GM19240 (cell line): ENCODE data around the gene MRPS27.

Source experiments
- DNase-seq: peaks from one replicate; pipeline ENCODE4 v3.0.0; 2011; ENCODE audit warnings: low spot score; ENCODE audit not compliant: insufficient read length

Gene MRPS27

GRCh38 chr5:72205431-72206009 lies 114.5 kb downstream of the MRPS27 start:
- no peak for DNase-seq

GRCh38 chr5:72204946-72205345 lies 115.1 kb downstream of the MRPS27 start:
- no peak for DNase-seq

GRCh38 chr5:72203251-72203845 lies 116.7 kb downstream of the MRPS27 start:
- DNase-seq = no peak

GRCh38 chr5:72202331-72202825 lies 117.7 kb downstream of the MRPS27 start:
- no peak for DNase-seq

GRCh38 chr5:72199681-72200080 lies 120.4 kb downstream of the MRPS27 start:
- DNase-seq = no peak

- DNase-seq = no peak
Observed at GRCh38 chr5:72197393-72197792, 122.6 kb downstream of the MRPS27 start.

GRCh38 chr5:72195581-72195980 lies 124.5 kb downstream of the MRPS27 start:
- DNase-seq = no peak

- DNase-seq = peak; percentile 51
Observed at GRCh38 chr5:72194846-72195245, 125.2 kb downstream of the MRPS27 start.

- no peak for DNase-seq
Observed at GRCh38 chr5:72191404-72191803, 128.6 kb downstream of the MRPS27 start.

GRCh38 chr5:72189146-72189545 lies 130.9 kb downstream of the MRPS27 start:
- DNase-seq = no peak

- DNase-seq = no peak
Observed at GRCh38 chr5:72188166-72188565, 131.9 kb downstream of the MRPS27 start.

GRCh38 chr5:72187388-72188075 lies 132.5 kb downstream of the MRPS27 start:
- DNase-seq = no peak

- DNase-seq = no peak
Observed at GRCh38 chr5:72185496-72186329, 134.3 kb downstream of the MRPS27 start.

- DNase-seq = no peak
Observed at GRCh38 chr5:72184408-72184807, 135.6 kb downstream of the MRPS27 start.

- no peak for DNase-seq
Observed at GRCh38 chr5:72183101-72183520, 136.9 kb downstream of the MRPS27 start.

GRCh38 chr5:72182686-72183085 lies 137.4 kb downstream of the MRPS27 start:
- no peak for DNase-seq

- no peak for DNase-seq
Observed at GRCh38 chr5:72180925-72181324, 139.1 kb downstream of the MRPS27 start.

GRCh38 chr5:72179816-72180440 lies 140.1 kb downstream of the MRPS27 start:
- DNase-seq = no peak

- no peak for DNase-seq
Observed at GRCh38 chr5:72179028-72179815, 140.8 kb downstream of the MRPS27 start.

GRCh38 chr5:72177538-72177937 lies 142.5 kb downstream of the MRPS27 start:
- no peak for DNase-seq

- no peak for DNase-seq
Observed at GRCh38 chr5:72172786-72173185, 147.3 kb downstream of the MRPS27 start.
